MCF 10A (cell line): Measurements from ENCODE around the gene TMEM164. TPM values are rescaled to one million over a fixed set of nuclear protein-coding genes. Genes with fewer than 3 reads are reported as not detected.

Source experiments
- BruUV-seq: library from RNA; stranded (reverse); fragments of 400-500 nt; replicated peaks from 2 replicates; lab custom pipeline; 2021; lab: Mats Ljungman, UMichigan
- CTCF ChIA-PET: fragments of 300-600 bp; sonication (Branson Sonifier 250); formaldehyde crosslinking; extraction: SDS; loops from one replicate; lab custom pipeline; 2021; ENCODE audit warnings: antibody characterized with exemption, inconsistent platforms; lab: Yijun Ruan, JAX
- POLR2A ChIA-PET: fragments of 300-600, 350-650 bp; sonication (Branson Sonifier 250); formaldehyde crosslinking; extraction: SDS; loops from one replicate; lab custom pipeline; 2020; ENCODE audit warnings: antibody characterized with exemption, inconsistent platforms; lab: Yijun Ruan, JAX
- DNase-seq: peaks from one replicate; pipeline ENCODE4 v3.0.0-alpha.2; 2018; ENCODE audit not compliant: unreplicated experiment
- H3K27ac Mint-ChIP-seq: one replicate; pipeline ENCODE4 v1.8.0; 2022; ENCODE audit warnings: mild to moderate bottlenecking, low read depth, mixed read lengths; ENCODE audit not compliant: unreplicated experiment
- H3K27me3 Mint-ChIP-seq: one replicate; pipeline ENCODE4 v1.8.0; 2022; ENCODE audit warnings: mixed read lengths; ENCODE audit not compliant: insufficient read depth, unreplicated experiment
- H3K36me3 Mint-ChIP-seq: one replicate; pipeline ENCODE4 v1.8.0; 2022; ENCODE audit warnings: mild to moderate bottlenecking, moderate library complexity, mixed read lengths; ENCODE audit not compliant: insufficient read depth, unreplicated experiment
- H3K4me1 Mint-ChIP-seq: one replicate; pipeline ENCODE4 v1.8.0; 2022; ENCODE audit warnings: mixed read lengths; ENCODE audit not compliant: insufficient read depth, unreplicated experiment
- H3K4me3 Mint-ChIP-seq: one replicate; pipeline ENCODE4 v1.8.0; 2022; ENCODE audit warnings: mild to moderate bottlenecking, moderate library complexity, mixed read lengths; ENCODE audit not compliant: unreplicated experiment
- H3K9me3 Mint-ChIP-seq: one replicate; pipeline ENCODE4 v1.8.0; 2022; ENCODE audit warnings: mixed read lengths; ENCODE audit not compliant: unreplicated experiment
- CTCF ChIP-seq: fragments of 200-600 bp; IDR thresholded peaks from one replicate; pipeline ENCODE4 v1.8.0; 2022; ENCODE audit warnings: antibody characterized with exemption, mild to moderate bottlenecking; ENCODE audit not compliant: unreplicated experiment
- intact Hi-C: fragments of 100-400 bp; cut with micrococcal nuclease; formaldehyde crosslinking; loops from 2 replicates; pipeline ENCODE4 v1.14.1; 2022
- total RNA-seq: library from RNA; stranded (reverse); gene quantifications from 2 replicates; pipeline ENCODE4 v1.2.3, GENCODE V29; 2022

Gene TMEM164
- total RNA-seq, 1 experiment from 2014 or later: 39.2 TPM

- peak; percentile 29 for DNase-seq
- peaks cover 12% of the 10 kb centered on the region for H3K4me1 Mint-ChIP-seq
- H3K27ac Mint-ChIP-seq: no peak overlapping the region
- no TSS peak for BruUV-seq
- CTCF ChIA-PET: interaction anchor here (0.6 to 19.7 kb wide), 21 partner anchors 8 to 691 kb away, joined by 3 to 432 read pairs (median 3); no protein-coding TSS in a partner anchor
- intact Hi-C loops: no loop called here
- no peak overlapping the region for H3K4me3 Mint-ChIP-seq
- POLR2A ChIA-PET: interaction anchor here (1.2 to 1.6 kb wide), 2 partner anchors 251 to 255 kb away, joined by 4 to 5 read pairs; no protein-coding TSS in a partner anchor
- peaks cover 43% of the 10 kb centered on the region for H3K27me3 Mint-ChIP-seq
- peak; percentile 34 for TF ChIP-seq CTCF
- peaks cover 41% of the 10 kb centered on the region for H3K36me3 Mint-ChIP-seq
- H3K9me3 Mint-ChIP-seq: no peaks in the 10 kb centered on the region
These were observed 153.3 kb downstream of the TMEM164 start for GRCh38 chrX:110156167-110156754.

GRCh38 chrX:110157444-110157843 lies 154.5 kb downstream of the TMEM164 start:
- peaks cover 41% of the 10 kb centered on the region for H3K27me3 Mint-ChIP-seq
- H3K9me3 Mint-ChIP-seq: no peaks in the 10 kb centered on the region
- TF ChIP-seq CTCF: no peak
- no peak for DNase-seq
- ChIA-PET POLR2A (no interaction called here), CTCF (interaction anchor here (0.9 to 19.7 kb wide), 6 partner anchors 11 to 294 kb away, joined by 3 to 432 read pairs (median 4); no protein-coding TSS in a partner anchor)
- H3K36me3 Mint-ChIP-seq: peaks cover 41% of the 10 kb centered on the region
- H3K4me3 Mint-ChIP-seq: no peak overlapping the region
- intact Hi-C loops: no loop called here
- H3K4me1 Mint-ChIP-seq: peaks cover 12% of the 10 kb centered on the region
- H3K27ac Mint-ChIP-seq: no peak overlapping the region
- no TSS peak for BruUV-seq

GRCh38 chrX:110159235-110159634 lies 156.3 kb downstream of the TMEM164 start:
- DNase-seq: no peak
- H3K9me3 Mint-ChIP-seq: no peaks in the 10 kb centered on the region
- intact Hi-C loops: no loop called here
- ChIA-PET POLR2A (interaction anchor here (0.7 to 1.1 kb wide), 3 partner anchors 160 to 251 kb away, joined by 3 to 4 read pairs (median 4); no protein-coding TSS in a partner anchor), CTCF (interaction anchor here (0.7 to 19.7 kb wide), 10 partner anchors 9 to 265 kb away, joined by 3 to 432 read pairs (median 4); no protein-coding TSS in a partner anchor)
- no peak for TF ChIP-seq CTCF
- BruUV-seq: no TSS peak
- H3K4me1 Mint-ChIP-seq: peaks cover 12% of the 10 kb centered on the region
- no peak overlapping the region for H3K4me3 Mint-ChIP-seq
- H3K36me3 Mint-ChIP-seq: peaks cover 41% of the 10 kb centered on the region
- H3K27me3 Mint-ChIP-seq: peaks cover 32% of the 10 kb centered on the region
- H3K27ac Mint-ChIP-seq: peak overlapping the region; percentile 70

- ChIA-PET POLR2A (interaction anchor here (0.9 to 1.6 kb wide), 6 partner anchors 19 to 248 kb away, joined by 3 to 7 read pairs (median 3); no protein-coding TSS in a partner anchor), CTCF (interaction anchor here (0.8 to 19.7 kb wide), 12 partner anchors 10 to 1085 kb away, joined by 3 to 432 read pairs (median 6); no protein-coding TSS in a partner anchor)
- no peaks in the 10 kb centered on the region for H3K9me3 Mint-ChIP-seq
- peaks cover 28% of the 10 kb centered on the region for H3K27me3 Mint-ChIP-seq
- H3K4me1 Mint-ChIP-seq: peaks cover 12% of the 10 kb centered on the region
- no peak for TF ChIP-seq CTCF
- intact Hi-C loops: loop anchor here (1.0 to 5.0 kb wide), 6 partner anchors 52 to 1082 kb away; partner anchors contain the start of gene AMMECR1
- H3K4me3 Mint-ChIP-seq: no peak overlapping the region
- H3K27ac Mint-ChIP-seq: peak overlapping the region; percentile 70
- DNase-seq: no peak
- peaks cover 41% of the 10 kb centered on the region for H3K36me3 Mint-ChIP-seq
- no TSS peak for BruUV-seq
These were observed 157.0 kb downstream of the TMEM164 start for GRCh38 chrX:110159865-110160264.
